A172 (cell line): ENCODE measurements around the gene PRSS8. TPM values are rescaled to one million over a fixed set of nuclear protein-coding genes. Genes with fewer than 3 reads are reported as not detected.
"Not testable (repeated sequence)": the region's sequence is repeated elsewhere in the genome, so short reads cannot be mapped to it uniquely, and the experiment has no call there.

Source experiments
- DNase-seq: peaks from one replicate; pipeline ENCODE4 v3.0.0-alpha.2; 2015; ENCODE audit warnings: low spot score
- total RNA-seq: library from RNA; depleted of rRNA; stranded (reverse); fragments of >200 nt; shearing (Covaris generic); gene quantifications from 2 replicates; pipeline ENCODE4 v1.2.3, GENCODE V29; 2014

Gene PRSS8
- total RNA-seq, 1 experiment from 2014 or later: 2.9 TPM

DNA sequence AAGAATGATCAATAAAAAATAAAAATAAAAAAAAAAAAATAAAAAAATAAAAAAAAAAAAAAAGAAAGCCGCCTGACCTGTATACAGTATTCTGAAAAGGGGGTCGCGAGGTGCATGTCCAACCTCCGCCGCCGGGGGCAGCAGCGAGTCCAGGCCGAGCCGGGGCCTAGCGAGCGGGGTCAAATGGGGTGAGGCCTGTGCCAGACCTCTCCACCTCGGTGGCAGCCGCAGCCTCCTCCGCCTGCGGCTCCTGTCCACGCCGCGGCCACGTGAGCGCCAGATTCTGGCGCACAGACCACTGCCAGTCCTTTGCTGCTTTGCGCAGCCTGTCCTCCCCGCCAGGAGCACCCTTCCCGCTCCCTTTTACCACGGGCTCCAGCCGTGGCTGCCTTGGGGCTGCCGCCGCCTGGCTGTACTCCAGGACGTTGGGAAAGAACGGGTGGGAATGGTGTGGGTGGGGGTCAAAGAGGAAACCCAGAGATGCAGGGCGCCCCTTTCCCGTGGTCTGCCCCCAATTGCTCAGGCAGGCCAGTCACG, 29.8 kb downstream of the PRSS8 start:
- DNase-seq: no peak

DNA sequence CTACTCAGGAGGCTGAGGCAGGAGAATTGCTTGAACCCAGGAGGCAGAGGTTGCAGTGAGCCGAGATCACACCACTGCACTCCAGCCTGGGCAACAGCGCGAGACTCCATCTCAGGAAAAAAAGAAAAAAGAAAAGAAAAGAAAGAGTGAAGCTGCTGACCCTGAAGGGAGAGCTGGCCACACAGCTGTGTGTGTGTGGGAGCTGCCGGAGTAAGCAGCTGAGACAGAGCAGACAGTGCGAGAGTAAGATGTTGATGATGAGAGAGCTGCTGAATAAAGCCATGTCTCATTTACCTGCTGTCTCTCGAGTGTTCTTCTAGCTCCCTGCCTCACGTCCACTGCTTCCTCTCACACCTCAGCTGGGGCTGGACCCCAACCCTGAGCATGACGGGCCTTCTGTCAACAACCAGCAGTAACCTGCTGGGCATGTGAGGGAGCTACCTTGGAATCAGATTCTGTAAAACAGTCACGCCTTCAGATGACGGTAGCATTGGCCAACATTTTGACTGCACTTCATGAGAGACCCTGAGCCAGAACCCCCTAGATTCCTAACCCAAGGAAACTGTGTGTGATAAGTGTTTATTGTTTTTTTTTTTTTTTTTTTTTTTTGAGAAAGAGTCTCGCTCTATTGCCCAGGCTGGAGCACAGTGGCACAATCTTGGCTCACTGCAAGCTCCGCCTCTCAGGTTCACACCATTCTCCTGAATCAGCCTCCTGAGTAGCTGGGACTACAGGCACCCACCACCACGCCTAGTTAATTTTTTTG, 34.5 kb downstream of the PRSS8 start:
- not testable (repeated sequence) for DNase-seq

DNA sequence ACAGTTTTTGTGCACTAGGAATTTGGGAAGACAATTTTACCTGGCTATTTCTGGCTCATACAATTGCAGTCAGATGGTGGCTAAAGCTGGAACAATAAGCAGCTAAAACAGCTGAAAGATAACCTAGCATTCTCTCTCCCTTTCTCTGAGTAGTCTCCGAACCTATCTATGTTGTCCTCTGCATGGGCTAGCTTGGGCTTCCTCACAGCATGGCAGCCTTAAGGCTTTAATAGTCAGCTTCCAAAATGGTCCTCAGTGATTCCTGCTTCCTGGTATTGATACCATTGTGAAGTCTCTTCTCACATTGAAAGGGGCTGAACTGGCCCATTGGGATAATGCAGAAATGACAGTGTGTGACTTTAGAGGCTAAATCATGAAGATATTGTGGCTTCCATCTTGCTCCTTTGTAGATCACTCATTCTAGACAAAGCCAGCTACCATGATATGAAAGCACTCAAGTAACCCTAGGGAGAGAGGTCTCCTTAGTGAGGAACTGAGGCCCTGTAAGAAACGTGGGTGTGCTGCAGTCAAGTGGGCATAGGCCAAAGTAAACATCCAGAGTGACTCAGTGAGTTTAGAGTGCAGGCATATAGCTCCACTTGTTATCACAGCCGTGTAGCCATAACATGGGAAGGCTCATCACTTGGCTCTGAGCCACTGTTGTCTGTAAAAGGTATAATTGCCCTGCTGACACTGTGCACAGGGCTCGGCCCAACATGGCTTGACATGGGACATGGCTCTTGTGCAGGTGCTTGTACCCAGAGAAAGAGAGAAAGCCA, 35.5 kb downstream of the PRSS8 start:
- no peak for DNase-seq

DNA sequence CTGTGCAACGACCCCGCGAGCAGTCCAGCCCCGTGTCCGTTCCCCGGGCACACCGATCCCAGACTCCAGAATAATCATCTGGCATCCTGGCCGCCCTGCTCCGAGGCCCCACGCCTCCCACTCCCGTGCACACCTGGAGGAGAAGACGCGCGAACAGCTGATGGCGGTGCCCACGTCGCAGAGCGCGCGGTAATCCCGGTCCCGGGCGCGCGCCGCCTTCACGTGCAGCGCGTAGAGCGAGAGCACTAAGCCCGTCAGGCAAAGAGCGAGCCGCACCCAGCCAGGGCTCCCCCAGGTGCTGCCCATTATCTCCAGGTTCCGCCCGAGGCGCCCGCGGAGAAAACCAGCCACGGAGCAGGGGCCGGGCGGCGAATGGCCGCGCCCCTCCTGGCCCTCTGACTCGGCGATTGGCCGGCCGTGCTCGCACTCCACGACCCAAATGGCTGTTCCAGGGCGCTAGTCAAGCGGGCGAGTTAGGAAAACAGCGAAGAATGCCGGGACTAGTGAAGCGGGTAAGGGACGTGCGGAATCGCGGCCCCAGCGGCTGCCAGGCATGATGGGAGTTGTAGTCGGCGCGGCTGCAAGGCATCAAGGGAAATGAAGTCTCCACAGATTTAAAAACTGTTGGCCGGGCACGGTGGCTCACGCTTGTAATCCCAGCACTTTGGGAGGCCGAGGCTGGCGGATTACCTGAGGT, 41.0 kb downstream of the PRSS8 start, which contains the start of gene VKORC1:
VKORC1 (minus strand) TSS at position 374 of the 697 bp plus-strand sequence; CDS start at position 306, 68 bp downstream.
- DNase-seq: peak; percentile 97

DNA sequence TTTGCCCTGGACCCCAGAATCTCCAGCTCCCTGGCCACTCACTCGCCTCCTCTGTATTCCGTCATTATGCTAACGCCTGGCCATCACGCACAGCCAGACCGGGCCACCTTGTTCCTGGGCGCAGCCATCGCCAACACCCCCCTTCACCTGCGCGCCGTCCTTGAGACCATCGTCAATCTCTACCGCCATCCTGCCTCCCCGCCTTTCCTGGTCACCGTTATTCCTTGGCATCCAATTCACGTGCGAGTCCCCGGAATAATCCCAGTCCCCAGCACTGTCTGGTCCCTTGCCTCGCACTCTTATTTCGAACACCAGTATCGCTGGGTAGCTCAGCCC, 41.5 kb downstream of the PRSS8 start:
- no peak for DNase-seq

DNA sequence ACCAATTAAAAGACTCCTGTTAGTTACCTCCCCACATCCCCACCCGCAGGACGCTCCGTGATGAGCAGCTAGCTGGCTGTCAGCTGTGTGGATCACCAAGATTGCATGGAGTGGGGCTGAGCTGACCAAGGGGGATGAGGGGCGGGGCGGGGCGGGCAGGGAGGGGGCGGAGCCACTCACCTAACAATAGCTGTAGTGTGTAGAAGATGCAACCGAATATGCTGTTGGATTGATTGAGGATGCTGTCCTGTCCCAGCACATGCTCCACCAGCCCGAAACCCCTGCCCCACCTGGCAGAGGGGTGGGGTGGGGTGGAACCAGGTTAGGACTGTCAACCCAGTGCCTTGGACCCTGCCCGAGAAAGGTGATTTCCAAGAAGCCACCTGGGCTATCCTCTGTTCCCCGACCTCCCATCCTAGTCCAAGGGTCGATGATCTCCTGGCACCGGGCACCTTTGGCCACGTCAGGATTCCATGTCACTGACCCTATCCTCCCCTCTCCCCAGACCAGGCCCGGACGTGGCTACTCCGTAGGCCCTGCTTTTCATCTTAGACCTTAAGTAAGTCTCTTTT, 42.3 kb downstream of the PRSS8 start:
- peak; percentile 55 for DNase-seq

DNA sequence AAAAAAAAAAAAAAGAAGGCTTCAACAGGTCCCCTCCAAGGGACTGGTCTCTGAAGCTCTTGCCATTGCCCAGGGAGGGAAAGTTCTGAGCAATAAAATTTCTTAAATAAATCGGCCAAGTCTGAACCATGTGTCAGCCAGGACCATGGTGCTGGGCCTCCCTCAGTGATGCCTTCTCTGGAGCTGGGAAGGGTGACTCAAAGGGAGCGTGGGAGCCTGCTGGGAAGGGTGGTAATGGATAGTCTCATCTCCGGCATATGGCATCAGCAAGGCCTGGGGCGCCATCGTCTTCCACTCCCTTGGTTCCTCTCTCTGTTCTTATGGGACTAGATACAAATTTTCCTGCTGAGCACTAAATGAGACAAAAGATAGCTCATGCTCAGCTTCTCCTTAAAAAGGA, 43.2 kb downstream of the PRSS8 start:
- no peak for DNase-seq

DNA sequence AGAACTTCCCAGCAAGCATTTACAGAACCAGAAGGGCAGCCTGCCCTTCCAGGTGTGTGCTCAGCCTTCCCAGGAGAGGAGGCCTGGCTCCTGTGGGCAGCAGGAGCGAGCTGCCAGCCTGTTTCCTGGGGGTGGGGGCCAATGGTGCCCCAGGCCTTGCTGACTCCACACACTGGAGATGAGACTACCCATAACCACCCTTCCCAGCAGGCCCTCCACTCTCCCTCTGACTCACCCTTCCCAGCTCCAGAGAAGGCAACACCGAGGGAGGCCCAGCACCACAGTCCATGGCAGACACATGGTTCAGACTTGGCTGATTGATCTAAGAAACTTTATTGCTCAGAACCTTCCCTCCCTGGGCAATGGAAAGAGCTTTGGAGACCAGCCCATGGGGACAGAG, 45.0 kb downstream of the PRSS8 start:
- DNase-seq: peak; percentile 53

DNA sequence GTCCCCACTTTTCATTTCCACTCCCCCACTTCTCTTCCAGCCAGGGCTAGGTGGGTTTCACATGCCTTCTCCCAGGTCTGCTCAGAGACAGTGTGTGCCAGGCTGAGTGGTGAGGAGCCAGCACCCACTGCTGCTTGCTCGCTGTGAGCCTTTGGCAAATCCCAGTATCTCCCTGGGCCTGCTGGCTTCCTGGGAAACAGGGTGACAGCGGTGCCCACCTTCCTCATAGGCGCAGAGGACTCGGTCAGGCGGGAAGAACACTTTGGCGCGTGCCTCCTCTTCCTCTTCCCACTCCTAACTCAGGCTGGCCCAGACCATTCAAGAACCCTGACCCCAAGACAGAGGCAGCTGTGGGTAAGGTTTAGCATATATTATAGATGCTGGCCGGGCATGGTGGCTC, 46.3 kb downstream of the PRSS8 start:
- no peak for DNase-seq

DNA sequence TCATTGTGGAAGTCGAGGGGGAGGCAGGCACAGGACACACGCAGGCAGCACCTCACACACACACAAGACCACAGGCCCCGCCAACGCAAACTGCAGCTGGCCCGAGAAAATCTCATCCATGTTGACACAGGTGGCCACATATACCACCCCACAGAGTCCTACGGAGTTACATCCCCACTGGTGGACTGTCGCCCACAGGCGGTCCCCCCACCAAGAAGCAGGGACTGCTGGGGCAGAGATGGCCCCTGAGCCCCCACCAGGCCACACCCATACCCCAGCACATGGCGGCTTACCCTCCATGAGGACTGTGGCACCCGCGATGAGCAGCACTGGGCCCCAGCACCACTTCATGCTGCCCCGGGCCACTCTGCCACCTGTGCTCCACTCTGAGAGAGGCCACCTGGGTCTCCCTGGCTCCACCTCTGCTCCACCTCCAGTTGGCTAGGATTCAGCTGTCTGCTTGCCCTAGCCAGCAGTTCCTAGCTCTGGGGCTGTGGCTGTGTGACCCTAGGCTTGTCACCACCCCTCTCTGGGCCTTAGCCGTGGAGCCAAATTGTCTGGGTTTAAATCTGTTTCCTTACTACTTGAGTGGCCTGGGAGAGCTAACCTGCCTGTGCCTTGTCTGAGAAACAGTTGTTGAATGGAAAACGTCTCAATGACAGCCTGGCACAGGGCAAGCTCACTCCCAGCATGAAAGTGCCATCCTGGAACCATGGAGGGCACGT, 46.9 kb downstream of the PRSS8 start, which contains the start of gene PRSS53:
PRSS53 (minus strand) TSS at position 485 of the 725 bp plus-strand sequence; CDS start at position 351, 134 bp downstream.
- DNase-seq: no peak

DNA sequence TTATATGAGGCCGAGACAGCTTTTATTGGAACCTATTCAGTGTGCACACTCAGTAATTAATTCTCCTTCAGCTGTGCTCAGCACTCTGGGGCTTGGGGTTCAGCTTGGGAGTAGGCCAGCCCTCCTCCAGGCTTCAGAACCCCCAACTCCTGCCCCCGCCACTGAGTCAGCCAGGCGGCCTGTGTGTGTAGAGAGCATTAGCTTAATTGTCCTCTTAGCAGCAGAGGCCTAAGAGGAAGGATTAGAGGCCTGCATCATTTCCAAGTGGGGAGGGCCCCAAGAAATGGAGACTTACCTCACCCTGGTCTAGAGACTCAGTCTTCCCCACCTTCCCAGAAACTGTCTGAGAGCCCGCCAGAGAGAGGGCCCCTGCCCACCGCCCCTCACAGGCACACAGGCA, 47.6 kb downstream of the PRSS8 start:
- no peak for DNase-seq

DNA sequence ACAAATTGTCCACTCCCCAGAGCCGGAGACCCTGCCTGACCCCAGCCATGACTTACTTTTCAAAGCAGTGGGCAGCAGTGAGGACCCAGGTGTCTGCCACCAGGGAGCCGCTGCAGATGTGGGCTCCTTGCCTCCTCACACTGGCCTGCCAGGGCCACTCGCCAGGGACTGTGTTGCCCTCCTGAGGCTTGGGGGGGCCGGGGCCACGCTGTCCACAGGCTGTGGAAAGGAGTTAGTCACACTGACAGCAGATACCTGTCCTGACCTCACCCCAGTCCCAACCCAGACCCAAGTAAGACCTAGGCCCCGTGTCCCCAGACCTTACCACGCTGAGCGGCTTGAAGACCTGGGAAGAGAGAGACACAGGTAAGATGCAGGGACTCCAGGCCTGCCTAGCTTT, 48.0 kb downstream of the PRSS8 start:
- DNase-seq: no peak

DNA sequence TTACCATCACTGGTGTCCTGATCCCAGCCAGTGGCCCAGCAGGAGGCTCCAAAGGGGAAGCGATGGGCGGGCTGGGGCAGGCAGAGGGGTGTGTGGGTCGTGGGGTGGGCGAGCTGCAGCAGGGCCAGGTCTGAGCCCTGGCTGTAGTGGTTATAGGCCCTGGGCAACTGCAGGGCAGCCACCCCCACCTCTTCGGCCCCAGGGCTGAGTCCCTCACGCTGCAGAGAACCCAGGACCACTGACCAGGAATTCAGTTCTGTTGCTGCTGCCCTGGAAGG, 49.0 kb downstream of the PRSS8 start:
- DNase-seq: no peak

DNA sequence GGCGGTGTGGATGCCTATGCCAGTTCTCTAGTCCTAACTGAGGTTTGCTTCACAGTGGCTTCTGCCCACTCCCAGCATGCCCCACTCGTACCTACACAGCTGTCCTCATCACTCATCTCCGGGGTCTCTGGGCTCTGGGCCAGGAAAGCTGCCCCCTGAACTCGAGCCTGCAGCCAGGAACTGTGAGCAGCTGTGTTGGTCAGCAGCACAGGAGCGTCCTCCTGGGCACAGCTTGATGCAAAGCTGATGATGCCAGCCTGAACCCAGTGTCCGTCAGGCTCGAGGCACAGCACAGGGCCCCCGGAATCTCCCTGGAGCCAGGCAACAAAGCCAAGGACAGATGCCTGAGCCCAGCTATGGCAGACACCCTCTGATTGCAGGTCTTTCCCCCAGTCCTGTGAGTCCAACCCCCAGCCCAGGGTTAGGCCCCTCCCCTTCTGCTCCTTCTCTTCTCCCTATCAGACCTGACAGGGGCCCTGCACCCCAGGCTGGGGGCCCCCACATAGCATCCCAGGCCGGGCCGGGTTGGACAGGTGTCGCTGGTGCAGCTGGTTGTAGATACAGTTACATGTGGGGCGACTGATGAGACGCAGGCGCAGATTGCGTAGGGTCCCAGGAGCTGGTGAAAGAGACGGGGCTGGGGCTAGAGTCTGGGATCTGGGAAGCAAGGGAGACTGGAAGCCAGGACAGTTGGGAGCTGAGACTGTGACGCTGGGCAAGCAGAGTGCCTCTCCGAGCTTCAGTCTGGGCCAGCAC, 49.5 kb downstream of the PRSS8 start:
- DNase-seq: no peak

DNA sequence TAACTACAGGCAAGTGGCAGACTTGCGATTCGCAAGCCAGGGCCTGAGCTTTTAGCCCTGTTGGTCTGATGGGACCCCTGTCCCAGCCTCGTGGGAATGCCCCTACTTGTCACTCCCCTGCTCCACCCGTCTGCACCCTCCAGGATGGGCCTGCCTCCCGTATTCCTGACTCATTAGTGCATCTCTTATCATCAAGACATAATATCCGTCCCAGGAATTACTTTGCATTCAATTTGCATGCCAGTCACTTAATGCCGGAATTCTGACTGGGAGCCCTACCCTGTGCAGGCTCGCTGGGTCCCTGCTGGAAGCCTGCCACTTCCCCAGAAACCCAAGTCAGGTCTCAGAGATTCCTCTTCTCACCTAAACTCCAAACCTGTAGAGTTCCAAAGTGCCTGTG, 50.1 kb downstream of the PRSS8 start:
- no peak for DNase-seq

DNA sequence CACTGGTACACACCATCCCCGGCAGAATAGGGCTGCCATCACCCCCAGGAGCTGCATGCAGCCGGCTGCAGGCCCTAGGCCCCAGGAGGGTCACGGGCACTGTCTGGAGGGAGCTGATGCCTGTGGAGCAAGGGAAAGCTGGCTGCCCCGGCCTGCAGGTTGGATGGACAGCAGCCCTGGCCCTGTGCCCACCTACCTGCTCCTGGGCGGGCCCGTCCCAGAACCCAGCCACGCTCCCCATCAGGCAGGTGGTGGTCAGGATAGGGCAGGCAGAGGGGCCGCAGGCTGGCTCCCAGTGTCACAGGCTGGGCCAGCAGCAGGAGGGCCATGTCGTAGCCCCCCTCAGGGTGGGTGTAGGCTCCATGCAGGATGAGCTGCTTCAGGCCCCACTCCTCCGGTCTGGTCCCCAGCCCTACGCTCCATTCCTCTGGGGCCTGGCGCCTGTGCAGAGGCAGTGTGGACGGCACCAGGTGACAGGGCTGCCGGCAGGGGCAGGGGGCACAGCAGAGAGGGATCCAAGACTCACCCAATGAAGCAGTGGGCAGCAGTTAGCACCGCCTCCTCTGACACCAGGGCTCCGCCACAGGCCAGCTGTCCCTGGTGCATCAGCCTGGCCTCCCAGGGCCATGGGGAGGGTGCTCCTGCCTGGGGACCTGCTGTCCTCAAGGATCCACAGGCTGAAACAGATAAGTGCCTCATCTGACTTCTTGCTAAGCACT, 50.8 kb downstream of the PRSS8 start:
- DNase-seq: no peak

DNA sequence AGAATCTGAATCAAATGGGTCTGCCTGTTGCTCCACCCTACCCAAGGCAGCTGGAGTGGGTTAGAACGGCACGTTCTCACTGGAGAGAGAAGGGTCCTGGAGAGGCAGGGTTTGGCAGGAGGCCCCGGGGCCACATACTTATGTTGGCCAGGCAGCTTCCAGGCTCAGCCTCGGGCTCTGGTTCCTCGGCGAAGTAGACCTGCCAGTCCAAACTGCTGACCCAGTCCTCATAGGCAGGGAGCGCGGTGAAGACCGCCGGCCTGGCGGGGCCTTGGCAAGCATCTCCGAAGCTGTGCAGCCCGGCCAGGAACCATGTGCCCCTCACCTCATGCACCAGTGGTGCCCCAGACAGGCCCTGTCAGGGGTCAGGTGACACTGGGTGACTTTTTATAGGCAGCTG, 51.5 kb downstream of the PRSS8 start:
- no peak for DNase-seq

DNA sequence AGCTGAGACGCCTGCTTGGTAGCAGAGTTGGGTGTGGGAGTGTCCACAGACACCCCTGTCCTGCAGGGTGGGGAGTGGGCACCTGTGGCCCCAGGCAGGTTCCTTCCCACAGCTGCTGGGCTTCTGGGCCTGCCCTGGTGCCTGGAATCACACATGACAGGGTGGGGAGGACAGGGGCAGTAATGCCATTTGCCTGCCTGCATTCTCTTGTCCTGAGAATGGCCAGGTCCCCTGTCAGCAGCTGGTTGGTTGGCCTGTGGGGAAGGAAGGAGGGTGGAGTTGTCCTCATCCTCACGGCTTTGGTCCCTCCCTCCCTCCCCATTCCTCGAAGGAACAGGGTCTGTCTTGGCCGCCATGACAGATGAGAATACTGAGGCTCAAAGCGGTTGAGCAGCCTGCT, 52.0 kb downstream of the PRSS8 start:
- DNase-seq: no peak

DNA sequence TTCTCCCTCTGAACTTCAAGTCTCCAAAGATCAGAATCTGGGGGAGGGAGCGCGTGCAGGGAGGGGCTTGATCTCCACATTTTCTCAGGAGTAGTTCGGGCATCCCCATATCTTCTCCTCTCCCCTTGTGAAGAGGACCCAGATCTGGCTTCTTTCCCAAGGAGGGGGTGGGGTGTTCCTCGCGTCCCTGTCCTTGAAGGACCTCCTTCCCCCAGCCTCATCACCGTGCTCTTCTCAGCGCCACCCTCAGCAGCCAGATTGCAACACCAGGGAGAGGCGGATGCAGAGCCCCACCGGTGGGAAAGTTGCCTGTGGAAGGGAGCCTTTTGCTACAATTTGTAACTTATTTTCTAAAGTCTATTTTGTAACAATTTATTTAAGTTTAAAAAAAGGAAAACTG, 52.4 kb downstream of the PRSS8 start:
- no peak for DNase-seq
